ENCODE results near the gene MRPS35. TPM values are rescaled to one million over a fixed set of nuclear protein-coding genes. Genes with fewer than 3 reads are reported as not detected.

Gene MRPS35
- total RNA-seq, 1 experiment from 2014 or later: 91.7 TPM

GRCh38 chr12:27780612-27781408 lies 70.2 kb downstream of the MRPS35 start:
- Histone ChIP-seq H3K27me3 (ENCODE audit: insufficient read depth, low read depth) (no peaks in the 10 kb centered on the region), H3F3A (ENCODE audit: insufficient read depth, low read depth) (peaks cover 33% of the 10 kb centered on the region), H3K79me2 (ENCODE audit: low read depth) (peaks cover 53% of the 10 kb centered on the region), H3K9me3 (ENCODE audit: insufficient read depth, low read depth) (no peaks in the 10 kb centered on the region), H2AFZ (peak overlapping the region; percentile 75), H4K20me1 (ENCODE audit: insufficient read depth) (no peaks in the 10 kb centered on the region), H3K36me3 (ENCODE audit: low read depth) (peaks cover 11% of the 10 kb centered on the region), H3K27ac (peak overlapping the region; percentile 64), H3K9me2 (ENCODE audit: insufficient read depth) (no peaks in the 10 kb centered on the region), H3K4me3 (peak overlapping the region; percentile 74), H3K4me1 (replicated peaks; ENCODE audit: insufficient read depth) (peaks cover 53% of the 10 kb centered on the region), H3K4me2 (peak overlapping the region; percentile 87)
- CTCF ChIA-PET: interaction anchor here (1.0 kb wide), 1 partner anchor 41 kb away, joined by 5 read pairs; no protein-coding TSS in a partner anchor
- POLR2A ChIA-PET (ENCODE audit: unreplicated experiment): interaction anchor here (0.5 kb wide), 1 partner anchor 669 kb away, joined by 4 read pairs; no protein-coding TSS in a partner anchor
- peak; percentile 65 to 88 for DNase-seq
- BruUV-seq (replicated peaks): TSS peak; percentile 33
- no peak for TF ChIP-seq EZH2 (IDR thresholded peaks at IDR 0.05; ENCODE audit: low read depth)
- TF ChIP-seq CTCF (conservative IDR thresholded peaks at IDR 0.05): no peak
- intact Hi-C loops (cut with micrococcal nuclease; ENCODE audit: unreplicated experiment): loop anchor here (2.0 to 5.0 kb wide), 3 partner anchors 41 to 188 kb away; no protein-coding TSS in a partner anchor

GRCh38 chr12:27781680-27782079 lies 71.0 kb downstream of the MRPS35 start:
- no peak for DNase-seq
- H3K4me1 ChIP-seq (replicated peaks; ENCODE audit: insufficient read depth): peaks cover 61% of the 10 kb centered on the region
- ChIA-PET CTCF (no interaction called here), POLR2A (ENCODE audit: unreplicated experiment) (no interaction called here)
- H3K9me3 ChIP-seq (ENCODE audit: insufficient read depth, low read depth): no peaks in the 10 kb centered on the region
- H3K36me3 ChIP-seq (ENCODE audit: low read depth): peaks cover 11% of the 10 kb centered on the region
- H3K9me2 ChIP-seq (ENCODE audit: insufficient read depth): no peaks in the 10 kb centered on the region
- no TSS peak for BruUV-seq (replicated peaks)
- TF ChIP-seq EZH2 (IDR thresholded peaks at IDR 0.05; ENCODE audit: low read depth) (no peak), CTCF (conservative IDR thresholded peaks at IDR 0.05) (no peak)
- H3K27me3 ChIP-seq (ENCODE audit: insufficient read depth, low read depth): no peaks in the 10 kb centered on the region
- H3K27ac ChIP-seq: peak overlapping the region; percentile 64
- H3K4me2 ChIP-seq: peak overlapping the region; percentile 87
- H2AFZ ChIP-seq: peak overlapping the region; percentile 75; the same call in 1 of the 2 replicates
- H3K79me2 ChIP-seq (ENCODE audit: low read depth): peaks cover 60% of the 10 kb centered on the region
- intact Hi-C loops (cut with micrococcal nuclease; ENCODE audit: unreplicated experiment): loop anchor here (2.0 to 5.0 kb wide), 3 partner anchors 41 to 187 kb away; no protein-coding TSS in a partner anchor
- H3K4me3 ChIP-seq: peak overlapping the region; percentile 74
- H4K20me1 ChIP-seq (ENCODE audit: insufficient read depth): no peaks in the 10 kb centered on the region
- H3F3A ChIP-seq (ENCODE audit: insufficient read depth, low read depth): peaks cover 38% of the 10 kb centered on the region

- ChIA-PET CTCF (no interaction called here), POLR2A (ENCODE audit: unreplicated experiment) (no interaction called here)
- BruUV-seq (replicated peaks): no TSS peak
- Histone ChIP-seq H3F3A (ENCODE audit: insufficient read depth, low read depth) (peaks cover 35% of the 10 kb centered on the region), H3K9me2 (ENCODE audit: insufficient read depth) (no peaks in the 10 kb centered on the region), H3K36me3 (ENCODE audit: low read depth) (peaks cover 11% of the 10 kb centered on the region), H3K27me3 (ENCODE audit: insufficient read depth, low read depth) (no peaks in the 10 kb centered on the region), H3K27ac (no peak overlapping the region), H3K4me3 (peak overlapping the region; percentile 74; the same call in 1 of the 2 replicates), H4K20me1 (ENCODE audit: insufficient read depth) (no peaks in the 10 kb centered on the region), H3K4me1 (replicated peaks; ENCODE audit: insufficient read depth) (peaks cover 65% of the 10 kb centered on the region), H3K4me2 (peak overlapping the region; percentile 87), H2AFZ (no peak overlapping the region), H3K9me3 (ENCODE audit: insufficient read depth, low read depth) (no peaks in the 10 kb centered on the region), H3K79me2 (ENCODE audit: low read depth) (peaks cover 68% of the 10 kb centered on the region)
- TF ChIP-seq EZH2 (IDR thresholded peaks at IDR 0.05; ENCODE audit: low read depth) (no peak), CTCF (conservative IDR thresholded peaks at IDR 0.05) (no peak)
- DNase-seq: no peak
- intact Hi-C loops (cut with micrococcal nuclease; ENCODE audit: unreplicated experiment): loop anchor here (5.0 kb wide), 2 partner anchors 40 to 50 kb away; no protein-coding TSS in a partner anchor
Measured at GRCh38 chr12:27782481-27782880, 71.8 kb downstream of the MRPS35 start.
